H9 (cell line): ENCODE results near the gene PCSK1N. TPM values are rescaled to one million over a fixed set of nuclear protein-coding genes. Genes with fewer than 3 reads are reported as not detected.

Experiments used
- DNase-seq: peaks from one replicate; pipeline ENCODE4 v3.0.0-alpha.2; 2017
- H2AFZ ChIP-seq: one replicate; pipeline ENCODE4 v1.6.1; 2013; ENCODE audit warnings: mild to moderate bottlenecking, low read length, control low read depth, moderate library complexity
- H2AK5ac ChIP-seq: 2 replicates; pipeline ENCODE4 v1.6.1; 2013; ENCODE audit warnings: low read length, control low read depth, mixed read lengths; ENCODE audit not compliant: insufficient read length
- H2BK120ac ChIP-seq: one replicate; pipeline ENCODE4 v1.6.1; 2013; ENCODE audit warnings: low read depth, mild to moderate bottlenecking, low read length, control low read depth, inconsistent platforms; ENCODE audit not compliant: poor library complexity, severe bottlenecking
- H2BK12ac ChIP-seq: 2 replicates; pipeline ENCODE4 v1.6.1; 2013; ENCODE audit warnings: low read length, control low read depth, mixed read lengths, low read depth; ENCODE audit not compliant: insufficient read length
- H2BK15ac ChIP-seq: 2 replicates; pipeline ENCODE4 v1.6.1; 2013; ENCODE audit warnings: low read depth, low read length, control low read depth
- H2BK20ac ChIP-seq: one replicate; pipeline ENCODE4 v1.6.1; 2013; ENCODE audit warnings: low read depth, mild to moderate bottlenecking, low read length, control low read depth, inconsistent platforms; ENCODE audit not compliant: poor library complexity, severe bottlenecking
- H2BK5ac ChIP-seq: 2 replicates; pipeline ENCODE4 v1.6.1; 2013; ENCODE audit warnings: low read length, control low read depth, mixed read lengths; ENCODE audit not compliant: insufficient read length
- H3K14ac ChIP-seq: 2 replicates; pipeline ENCODE4 v1.6.1; 2013; ENCODE audit warnings: low read length, control low read depth; ENCODE audit not compliant: insufficient read depth
- H3K18ac ChIP-seq: 2 replicates; pipeline ENCODE4 v1.6.1; 2013; ENCODE audit warnings: low read depth, mild to moderate bottlenecking, mixed read lengths, low read length, control low read depth; ENCODE audit not compliant: insufficient read length
- H3K23ac ChIP-seq: 2 replicates; pipeline ENCODE4 v1.6.1; 2013; ENCODE audit warnings: low read length, control low read depth, mixed read lengths, low read depth; ENCODE audit not compliant: insufficient read length
- H3K23me2 ChIP-seq: 2 replicates; pipeline ENCODE4 v1.6.1; 2013; ENCODE audit warnings: low read depth, mild to moderate bottlenecking, mixed read lengths, low read length, control low read depth; ENCODE audit not compliant: insufficient read length, poor library complexity, severe bottlenecking
- H3K27ac ChIP-seq: 2 replicates; pipeline ENCODE4 v1.5.1; 2013; ENCODE audit warnings: low read length, control low read depth, mixed read lengths, low read depth; ENCODE audit not compliant: insufficient read length
- H3K27me3 ChIP-seq: 2 replicates; pipeline ENCODE4 v1.6.1; 2013; ENCODE audit warnings: low read length, control low read depth, inconsistent platforms; ENCODE audit not compliant: insufficient read depth
- H3K4ac ChIP-seq: 2 replicates; pipeline ENCODE4 v1.6.1; 2013; ENCODE audit warnings: low read depth, mild to moderate bottlenecking, control low read depth, inconsistent platforms, low read length, moderate library complexity
- H3K4me1 ChIP-seq: 2 replicates; pipeline ENCODE4 v1.6.1; 2013; ENCODE audit warnings: low read length, control low read depth, inconsistent platforms; ENCODE audit not compliant: insufficient read depth
- H3K4me2 ChIP-seq: 2 replicates; pipeline ENCODE4 v1.6.1; 2013; ENCODE audit warnings: low read length, control low read depth, mixed read lengths; ENCODE audit not compliant: insufficient read length, insufficient read depth
- H3K56ac ChIP-seq: 2 replicates; pipeline ENCODE4 v1.6.1; 2013; ENCODE audit warnings: low read depth, mild to moderate bottlenecking, mixed read lengths, low read length, control low read depth; ENCODE audit not compliant: insufficient read length
- H3K79me1 ChIP-seq: 2 replicates; pipeline ENCODE4 v1.6.1; 2013; ENCODE audit warnings: low read depth, mild to moderate bottlenecking, moderate library complexity, low read length, control low read depth, inconsistent platforms; ENCODE audit not compliant: insufficient read depth, poor library complexity, severe bottlenecking
- H3K79me2 ChIP-seq: 2 replicates; pipeline ENCODE4 v1.6.1; 2013; ENCODE audit warnings: low read length, control low read depth, inconsistent platforms; ENCODE audit not compliant: insufficient read depth
- H3K9ac ChIP-seq: 2 replicates; pipeline ENCODE4 v1.6.1; 2013; ENCODE audit warnings: low read length, control low read depth, mixed read lengths; ENCODE audit not compliant: insufficient read length; ENCODE audit errors: extremely low read depth
- H3K9me3 ChIP-seq: one replicate; pipeline ENCODE4 v1.6.1; 2013; ENCODE audit warnings: low read depth, low read length, inconsistent platforms; ENCODE audit not compliant: control insufficient read depth
- H3T11ph ChIP-seq: one replicate; pipeline ENCODE4 v1.6.1; 2013; ENCODE audit warnings: mild to moderate bottlenecking, low read length, control low read depth, inconsistent platforms
- H4K20me1 ChIP-seq: one replicate; pipeline ENCODE4 v1.6.1; 2013; ENCODE audit not compliant: control insufficient read depth, insufficient read length, insufficient read depth
- H4K5ac ChIP-seq: 2 replicates; pipeline ENCODE4 v1.6.1; 2013; ENCODE audit warnings: low read depth, mild to moderate bottlenecking, mixed read lengths, low read length, control low read depth; ENCODE audit not compliant: insufficient read length
- H4K8ac ChIP-seq: replicated peaks from 2 replicates; pipeline ENCODE4 v1.6.1; 2013; ENCODE audit warnings: low read length, control low read depth, mixed read lengths, low read depth; ENCODE audit not compliant: insufficient read length
- H4K91ac ChIP-seq: 2 replicates; pipeline ENCODE4 v1.6.1; 2013; ENCODE audit warnings: low read depth, mild to moderate bottlenecking, moderate library complexity, mixed read lengths, low read length, control low read depth; ENCODE audit not compliant: insufficient read length
- H3K27ac Mint-ChIP-seq, 3 experiments: 2 replicates in 2 of 3; 3 replicates in 1 of 3; pipeline ENCODE4 v1.8.0; 2020 to 2021; ENCODE audit warnings: mixed read lengths in 3 of 3, mild to moderate bottlenecking in 1 of 3, moderate library complexity in 1 of 3
- H3K27me3 Mint-ChIP-seq: 2 replicates; pipeline ENCODE4 v1.8.0; 2021; ENCODE audit warnings: low read depth, mild to moderate bottlenecking, moderate library complexity, mixed read lengths
- H3K36me3 Mint-ChIP-seq, 3 experiments: 2 replicates in 2 of 3; 3 replicates in 1 of 3; pipeline ENCODE4 v1.8.0; 2020 to 2021; ENCODE audit warnings: low read depth in 3 of 3, mixed read lengths in 3 of 3; ENCODE audit not compliant: insufficient read depth in 1 of 3
- H3K4me1 Mint-ChIP-seq, 2 experiments: 2 replicates each; pipeline ENCODE4 v1.8.0; 2020; ENCODE audit warnings: mixed read lengths in 2 of 2
- H3K4me3 Mint-ChIP-seq, 2 experiments: 2 replicates in 1 of 2; 3 replicates in 1 of 2; pipeline ENCODE4 v1.8.0; 2020 to 2021; ENCODE audit warnings: mild to moderate bottlenecking in 2 of 2, mixed read lengths in 2 of 2, moderate library complexity in 1 of 2
- H3K9me3 Mint-ChIP-seq, 2 experiments: 2 replicates in 1 of 2; 3 replicates in 1 of 2; pipeline ENCODE4 v1.8.0; 2020; ENCODE audit warnings: mild to moderate bottlenecking in 2 of 2, mixed read lengths in 2 of 2, moderate library complexity in 1 of 2
- CTCF ChIP-seq: fragments of 200-600 bp; sonication (generic); conservative IDR thresholded peaks from 3 replicates; pipeline ENCODE4 v1.8.0; 2021; ENCODE audit warnings: antibody characterized with exemption, mild to moderate bottlenecking
- WGBS: extraction: QIAGEN DNeasy Blood & Tissue Kit; methylation state at CpG from one replicate; pipeline ENCODE4 v1.1.7; 2013; ENCODE audit warnings: missing lambda C conversion rate, low lambda C conversion rate, mixed read lengths; ENCODE audit not compliant: insufficient read length; ENCODE audit errors: extremely low coverage; 5-methylcytosine and 5-hydroxymethylcytosine counted together
- total RNA-seq: library from RNA; stranded (reverse); gene quantifications from 2 replicates; pipeline ENCODE4 v1.2.1, GENCODE V29; 2021

PCSK1N gene
- total RNA-seq, 1 experiment from 2014 or later: 3.9 TPM

GRCh38 chrX:48800574-48801279 is 34.7 kb downstream of the PCSK1N start:
- no CpG with 5 or more reads among the region's 17 CpGs for WGBS

More at GRCh38 chrX:48800574-48801279, 34.7 kb downstream of the PCSK1N start:
- H3K27ac Mint-ChIP-seq: peak overlapping the region; percentile 77 to 98 (median 96)
- H3K14ac ChIP-seq: no peak overlapping the region
- no peaks in the 10 kb centered on the region for H4K20me1 ChIP-seq
- H3K4me1 ChIP-seq: no peaks in the 10 kb centered on the region
- H3K23ac ChIP-seq: no peak overlapping the region
- no peak for TF ChIP-seq CTCF
- no peak overlapping the region for H4K91ac ChIP-seq
- no peak overlapping the region for H3K18ac ChIP-seq
- H4K8ac ChIP-seq: no peak overlapping the region
- no peak overlapping the region for H2BK5ac ChIP-seq
- no peak overlapping the region for H2BK15ac ChIP-seq
- no peak overlapping the region for H2BK120ac ChIP-seq
- H4K5ac ChIP-seq: no peak overlapping the region
- H3K27me3 ChIP-seq: no peaks in the 10 kb centered on the region
- H3K4me3 Mint-ChIP-seq: peak overlapping the region; percentile 88 to 95
- H3K56ac ChIP-seq: no peak overlapping the region
- peak overlapping the region; percentile 87 for H3K4me2 ChIP-seq
- H3T11ph ChIP-seq: no peak overlapping the region
- H3K9ac ChIP-seq: peak overlapping the region; percentile 95
- peaks cover 3% of the 10 kb centered on the region for H3K23me2 ChIP-seq
- H2BK20ac ChIP-seq: no peak overlapping the region
- no peak overlapping the region for H2BK12ac ChIP-seq
- no peaks in the 10 kb centered on the region for H3K9me3 ChIP-seq
- DNase-seq: no peak
- H3K4me1 Mint-ChIP-seq: peaks cover 5 to 12% of the 10 kb centered on the region in 2 experiments
- peak overlapping the region; percentile 73 for H3K27ac ChIP-seq
- H2AFZ ChIP-seq: no peak overlapping the region
- no peak overlapping the region for H3K4ac ChIP-seq
- H3K79me2 ChIP-seq: no peaks in the 10 kb centered on the region
- peaks cover 18 to 28% (median 26%) of the 10 kb centered on the region in 3 experiments for H3K36me3 Mint-ChIP-seq
- no peaks in the 10 kb centered on the region for H3K27me3 Mint-ChIP-seq
- peaks cover 76 to 78% of the 10 kb centered on the region in 2 experiments for H3K9me3 Mint-ChIP-seq
- no peak overlapping the region for H2AK5ac ChIP-seq
- no peaks in the 10 kb centered on the region for H3K79me1 ChIP-seq
